GM12865 (cell line): ENCODE results near the gene ERBB4.

ENCODE experiments used
- DNase-seq: peaks from one replicate; pipeline ENCODE4 v3.0.0; 2010; ENCODE audit warnings: low read depth
- H3K4me3 ChIP-seq: 2 replicates; pipeline ENCODE4 v1.5.1; 2011; ENCODE audit warnings: mild to moderate bottlenecking, low read depth, low read length, control low read depth
- CTCF ChIP-seq: IDR thresholded peaks from 2 replicates; pipeline ENCODE4 v1.5.1; 2011; ENCODE audit warnings: low read length, control low read depth, low read depth, inconsistent platforms; ENCODE audit not compliant: insufficient read depth; ENCODE audit errors: missing control alignments

The ERBB4 gene

GRCh38 chr2:212398316-212398715 lies 140.3 kb downstream of the ERBB4 start:
- no peak for DNase-seq
- TF ChIP-seq CTCF = no peak
- no peak overlapping the region for H3K4me3 ChIP-seq

GRCh38 chr2:212392544-212392943 lies 146.1 kb downstream of the ERBB4 start:
- DNase-seq = no peak
- no peak overlapping the region for H3K4me3 ChIP-seq
- TF ChIP-seq CTCF = no peak

GRCh38 chr2:212392043-212392442 lies 146.6 kb downstream of the ERBB4 start:
- no peak for DNase-seq
- no peak for TF ChIP-seq CTCF
- H3K4me3 ChIP-seq = no peak overlapping the region

- no peak for DNase-seq
- no peak for TF ChIP-seq CTCF
- no peak overlapping the region for H3K4me3 ChIP-seq
Measured at GRCh38 chr2:212387146-212387545, 151.5 kb downstream of the ERBB4 start.

GRCh38 chr2:212385241-212385640 lies 153.4 kb downstream of the ERBB4 start:
- DNase-seq = no peak
- no peak overlapping the region for H3K4me3 ChIP-seq
- TF ChIP-seq CTCF = no peak

- DNase-seq = no peak
- no peak for TF ChIP-seq CTCF
- no peak overlapping the region for H3K4me3 ChIP-seq
Measured at GRCh38 chr2:212384027-212384426, 154.6 kb downstream of the ERBB4 start.

GRCh38 chr2:212381428-212382102 lies 157.0 kb downstream of the ERBB4 start:
- no peak for TF ChIP-seq CTCF
- DNase-seq = no peak
- no peak overlapping the region for H3K4me3 ChIP-seq
